Astrocyte (in vitro differentiated cells and primary cell): Measurements from ENCODE around the gene NINL.

Experiments
- CTCF ChIP-seq: IDR thresholded peaks from 2 replicates; pipeline ENCODE4 v1.5.1; 2011; ENCODE audit warnings: low read depth, mild to moderate bottlenecking, inconsistent platforms, low read length, moderate library complexity; ENCODE audit not compliant: insufficient read depth
- EZH2 ChIP-seq: IDR thresholded peaks from 2 replicates; pipeline ENCODE4 v1.6.1; 2012; ENCODE audit warnings: mild to moderate bottlenecking, low read length, inconsistent platforms; ENCODE audit not compliant: insufficient read depth

GRCh38 chr20:25453035-25453810, 132.1 kb downstream of the NINL start:
- TF ChIP-seq EZH2 (no peak), CTCF (no peak)
